HT-29 (cell line): ENCODE data around the gene WIPI1. TPM values are rescaled to one million over a fixed set of nuclear protein-coding genes. Genes with fewer than 3 reads are reported as not detected.

ENCODE experiments used
- DNase-seq: peaks from one replicate; pipeline ENCODE4 v3.0.0-alpha.2; 2015; ENCODE audit warnings: low spot score
- total RNA-seq: library from RNA; depleted of rRNA; stranded (reverse); fragments of >200 nt; shearing (Covaris generic); gene quantifications from 2 replicates; pipeline ENCODE4 v1.2.3, GENCODE V29; 2014

Gene WIPI1
- total RNA-seq, 1 experiment from 2014 or later, result 7.3 TPM

DNA sequence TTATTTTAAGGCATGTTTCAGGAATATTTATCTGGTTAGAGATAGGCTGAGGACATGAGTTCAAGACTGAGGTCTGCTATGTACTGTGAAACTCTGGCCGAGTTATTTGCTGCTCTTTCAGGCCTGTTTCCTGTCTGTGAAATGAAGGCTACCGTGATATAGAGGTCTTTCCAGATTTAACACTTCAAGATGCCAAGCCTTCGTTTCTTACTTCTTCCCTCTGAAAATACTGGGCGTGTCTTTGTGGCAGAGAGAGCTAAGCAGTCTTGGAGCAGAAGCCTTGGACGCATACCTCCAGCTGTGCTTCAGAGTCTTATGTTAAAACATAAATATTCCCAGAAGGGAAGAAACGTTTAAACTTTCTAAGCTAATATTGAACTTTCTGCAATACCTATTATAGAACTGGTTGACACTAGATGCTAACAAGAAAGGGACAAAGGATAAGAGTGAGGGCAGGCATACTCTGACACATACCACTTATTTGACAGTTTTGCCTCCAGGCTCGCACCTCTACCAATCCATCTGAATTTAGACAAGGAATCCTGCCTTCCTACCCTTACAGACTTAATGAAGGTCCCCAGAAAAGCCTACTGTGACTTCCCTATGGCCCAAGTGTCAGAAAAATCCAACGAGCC, 17.5 kb downstream of the WIPI1 start:
- no peak for DNase-seq

DNA sequence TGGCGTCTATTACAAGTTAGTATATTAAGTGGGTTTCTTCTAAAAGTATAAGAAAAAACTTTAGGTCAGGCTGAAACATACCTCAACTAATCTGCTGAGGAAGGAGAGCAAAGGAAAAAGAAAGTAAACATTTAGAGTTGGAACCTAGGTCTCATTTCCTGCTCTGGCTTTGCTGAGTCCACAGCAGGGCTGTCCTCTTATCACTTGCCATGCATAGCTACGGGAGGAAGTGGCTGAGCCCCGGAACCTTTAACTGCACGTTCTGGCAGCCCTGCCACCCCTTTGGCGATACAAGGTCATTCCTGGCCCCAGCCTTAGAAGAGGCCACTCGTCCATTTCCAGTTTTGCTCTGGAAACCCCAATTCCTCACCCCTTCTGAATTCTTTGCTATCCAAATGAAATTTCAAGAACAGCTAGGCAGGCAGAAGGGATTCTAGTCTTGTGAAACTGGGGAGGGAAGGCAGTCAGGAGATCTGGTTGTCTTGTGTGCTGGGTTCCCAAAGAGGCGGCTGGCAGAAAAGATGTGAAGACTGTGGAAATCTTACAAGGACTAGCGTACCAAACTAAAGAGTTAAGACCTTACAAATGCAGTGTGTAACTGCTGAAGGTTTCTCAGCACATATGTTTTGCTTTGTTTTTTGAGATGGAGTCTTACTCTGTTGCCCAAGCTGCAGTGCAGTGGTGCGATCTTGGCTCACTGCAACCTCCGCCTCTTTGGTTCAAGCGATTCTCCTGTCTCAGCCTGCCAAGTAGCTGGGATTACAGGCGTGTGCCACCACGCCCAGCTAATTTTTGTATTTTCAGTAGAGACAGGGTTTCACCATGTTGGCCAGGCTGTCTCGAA, 19.1 kb downstream of the WIPI1 start:
- peak; percentile 63 for DNase-seq

DNA sequence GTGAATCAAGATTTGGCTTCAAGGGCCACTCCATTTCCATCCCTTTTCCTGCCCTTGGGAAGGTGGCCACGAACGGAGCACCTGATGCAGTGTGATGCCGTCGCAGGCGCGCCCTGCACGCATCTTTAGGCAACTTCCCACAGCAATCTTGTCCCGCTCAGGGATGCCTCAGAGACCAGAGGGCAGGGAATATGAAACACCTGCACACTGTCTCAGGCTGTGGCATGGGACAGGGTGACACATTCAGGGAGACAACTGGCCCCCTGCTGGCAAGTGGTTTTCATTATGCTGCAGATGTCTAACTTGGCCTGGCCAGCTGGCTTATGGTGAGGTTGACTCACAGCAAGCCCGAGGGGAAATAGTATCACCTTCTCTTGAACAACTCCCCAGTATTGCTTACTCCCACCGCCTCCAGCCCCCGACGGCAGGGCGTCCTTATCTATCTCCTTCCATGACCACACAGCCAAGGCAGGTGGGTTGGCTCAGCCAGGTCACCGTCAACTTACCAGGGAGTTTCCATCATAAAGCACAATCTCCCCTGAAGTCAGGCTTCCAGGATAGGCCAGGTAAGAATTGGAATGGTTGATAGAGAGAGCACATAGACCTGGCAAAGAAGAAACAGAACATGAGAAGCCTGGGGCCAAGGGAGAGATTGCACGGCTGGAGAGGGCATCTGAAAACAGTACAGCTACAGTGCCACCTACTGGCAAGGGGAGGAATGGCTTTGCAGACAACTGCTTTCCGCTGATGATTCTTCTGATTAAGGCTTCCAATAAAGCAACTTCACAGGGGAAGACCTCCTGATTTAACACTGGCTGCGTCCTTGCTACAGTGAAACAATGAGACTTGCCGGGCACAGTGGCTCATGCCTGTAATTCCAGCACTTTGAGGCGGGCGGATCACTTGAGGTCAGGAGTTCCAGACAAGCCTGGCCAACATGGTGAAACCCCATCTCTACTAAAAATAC, 21.1 kb downstream of the WIPI1 start:
- DNase-seq, result peak; percentile 90

DNA sequence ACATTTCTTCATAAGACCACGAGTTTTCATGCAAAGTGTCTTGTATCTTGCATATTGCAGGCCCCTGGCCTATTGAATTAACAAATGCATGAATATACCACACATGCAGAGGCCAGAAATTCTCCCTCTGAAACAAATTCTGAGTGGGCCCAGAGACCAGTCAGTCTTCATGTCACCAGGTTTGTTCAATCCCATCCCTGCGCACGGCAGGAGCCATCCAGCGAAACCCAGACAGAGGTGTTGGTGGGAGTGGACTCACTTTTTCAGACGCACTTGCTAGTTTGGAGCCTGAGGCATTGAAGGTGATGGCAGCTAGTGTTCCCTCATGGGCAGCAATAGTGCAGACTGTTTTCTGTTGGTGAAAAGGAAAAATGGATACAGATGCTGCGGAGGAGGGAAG, 21.9 kb downstream of the WIPI1 start:
- no peak for DNase-seq

DNA sequence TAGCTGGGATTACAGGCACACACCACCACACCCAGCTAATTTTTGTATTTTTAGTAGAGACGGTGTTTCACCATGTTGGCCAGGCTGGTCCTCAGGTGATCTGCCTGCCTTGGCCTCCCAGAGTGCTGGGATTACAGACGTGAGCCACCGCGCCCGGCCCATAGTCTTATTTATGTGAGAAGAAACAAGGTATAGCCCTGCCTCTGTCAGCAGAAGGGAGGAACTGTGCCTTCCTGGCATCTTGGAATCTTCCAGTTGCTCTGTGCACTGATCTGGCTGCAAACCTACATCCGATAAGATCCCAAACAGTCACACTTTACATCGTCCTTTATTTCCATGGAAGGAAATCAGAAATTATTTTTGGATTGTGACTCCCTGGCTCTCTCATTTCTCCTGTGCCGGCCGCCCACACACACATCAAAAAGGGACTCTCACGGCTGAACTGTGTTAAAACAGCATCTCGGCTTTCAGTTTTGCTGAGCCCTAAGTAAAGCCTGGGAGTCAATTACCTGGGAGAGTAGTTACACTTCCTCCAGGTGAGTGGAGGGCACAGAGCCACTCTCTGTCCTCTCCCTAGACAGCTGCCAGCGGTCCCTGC, 23.3 kb downstream of the WIPI1 start:
- no peak for DNase-seq

DNA sequence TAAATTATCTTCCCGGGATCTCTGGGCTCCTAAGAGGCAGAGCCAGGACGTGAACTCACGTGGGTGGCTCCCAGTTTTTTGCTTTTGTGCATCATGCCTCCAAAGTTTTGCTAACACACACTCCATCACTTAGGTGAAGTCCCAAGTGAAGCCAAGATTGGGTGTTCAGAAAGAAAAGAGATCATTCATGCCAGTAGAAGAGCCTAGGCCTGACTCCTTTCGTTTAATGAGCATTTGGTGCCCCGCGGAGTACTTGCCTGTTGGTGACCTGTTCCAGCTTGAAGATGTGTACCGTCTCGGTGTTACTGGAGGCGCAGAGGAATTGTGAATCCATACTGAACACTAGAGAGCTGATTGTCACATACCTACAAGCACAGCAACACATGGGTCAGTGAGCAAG, 24.1 kb downstream of the WIPI1 start:
- DNase-seq, result no peak

DNA sequence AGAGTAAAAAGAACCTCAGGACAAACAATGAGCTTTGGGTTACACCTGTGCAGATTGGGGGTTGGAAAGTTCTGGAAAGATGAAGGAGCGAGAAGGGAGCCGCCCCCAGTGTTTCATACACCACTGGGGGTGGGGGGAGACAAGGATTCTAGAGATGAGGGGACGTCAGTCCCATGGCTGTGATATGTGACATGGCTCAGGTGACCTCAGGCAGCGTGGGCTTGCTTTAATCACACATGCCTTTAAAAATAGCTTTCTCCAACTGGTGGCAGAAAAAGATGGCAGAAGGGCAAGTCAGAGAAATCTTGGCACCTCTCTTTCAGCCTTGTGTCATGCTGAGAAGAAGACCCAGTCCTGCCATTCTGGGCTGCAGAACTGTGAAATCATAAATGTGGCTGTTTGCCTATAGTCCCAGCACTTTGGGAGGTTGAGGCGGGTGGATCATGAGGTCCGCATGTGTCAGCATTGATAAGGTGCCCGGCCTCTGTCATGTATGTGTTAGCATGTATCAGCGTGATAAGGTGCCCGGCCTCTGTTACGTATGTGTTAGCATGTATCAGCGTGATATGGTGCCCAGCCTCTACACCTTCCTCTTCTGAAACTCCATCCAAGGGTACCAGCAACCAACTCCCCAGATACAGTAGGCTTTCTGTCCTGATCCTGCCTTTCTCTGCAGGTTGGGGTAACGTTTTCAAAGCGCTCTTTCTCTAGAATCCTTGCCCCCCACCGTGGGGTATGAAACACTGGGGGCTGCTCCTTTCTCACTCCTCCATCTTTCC, 25.0 kb downstream of the WIPI1 start:
- no peak for DNase-seq

DNA sequence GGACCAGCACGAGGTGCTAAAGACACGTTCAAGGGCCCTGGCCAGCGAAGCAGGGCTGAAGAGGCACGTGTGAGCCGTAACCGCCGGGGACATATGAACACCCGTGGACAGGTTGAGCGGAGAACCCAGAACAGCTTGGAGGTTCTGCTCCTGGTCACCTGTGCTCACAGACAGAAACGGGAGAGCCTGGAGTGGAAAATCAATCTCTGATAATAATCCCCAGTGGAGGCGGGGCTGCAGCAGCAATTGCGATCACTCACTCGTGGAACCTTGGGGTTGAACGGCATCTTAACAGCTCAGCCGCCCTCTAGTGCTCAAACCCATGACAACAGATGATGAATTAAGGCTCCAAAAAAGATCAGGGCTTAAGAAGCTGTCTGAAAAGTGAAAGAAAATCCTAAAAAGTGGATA, 25.6 kb downstream of the WIPI1 start:
- peak; percentile 48 for DNase-seq

DNA sequence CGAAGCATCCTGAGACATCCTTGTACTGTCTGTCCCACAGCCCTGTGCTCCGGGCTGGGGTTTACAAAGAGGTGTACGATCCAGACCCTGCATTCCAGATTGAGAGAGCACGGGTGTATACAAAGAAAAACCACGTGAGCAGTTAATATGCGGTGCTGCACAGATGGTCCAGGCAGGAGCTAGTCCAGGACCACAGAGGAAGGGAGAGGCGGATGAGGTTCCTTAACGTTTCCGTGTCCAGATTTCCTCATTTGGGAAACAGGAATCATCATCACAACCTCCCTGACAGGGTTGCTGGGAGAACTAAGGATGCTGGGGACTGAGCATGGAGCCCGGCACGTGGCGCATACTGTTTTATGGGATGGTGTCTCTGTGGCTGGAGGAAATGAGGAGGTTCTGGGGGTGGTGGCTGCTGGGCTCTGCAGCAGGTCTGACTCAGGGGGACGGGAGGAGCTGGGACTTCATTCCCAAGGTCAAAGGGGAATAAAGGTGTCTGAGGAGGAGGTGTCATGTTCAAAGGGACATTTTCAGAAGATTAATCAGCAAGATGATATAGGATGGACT, 26.2 kb downstream of the WIPI1 start:
- DNase-seq, result no peak

DNA sequence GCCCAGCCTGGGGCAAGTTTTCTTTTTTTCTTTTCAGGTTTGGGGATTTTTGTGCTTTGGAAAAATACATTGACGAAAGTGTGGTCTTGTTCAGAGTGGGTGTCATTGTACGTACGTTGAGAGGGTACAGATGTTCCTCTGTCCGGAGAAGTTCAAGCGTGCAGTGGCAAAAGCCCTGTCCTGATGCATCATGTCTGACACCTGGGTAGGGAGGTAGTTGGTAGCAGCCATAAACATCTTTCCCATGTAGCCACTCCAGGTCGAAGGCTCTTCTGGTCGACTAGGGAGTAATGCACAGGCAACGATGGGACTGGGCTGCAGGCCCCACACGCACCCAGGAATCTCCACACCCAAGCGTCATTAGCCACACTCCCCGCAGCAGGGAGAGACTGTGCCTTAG, 27.4 kb downstream of the WIPI1 start:
- no peak for DNase-seq

DNA sequence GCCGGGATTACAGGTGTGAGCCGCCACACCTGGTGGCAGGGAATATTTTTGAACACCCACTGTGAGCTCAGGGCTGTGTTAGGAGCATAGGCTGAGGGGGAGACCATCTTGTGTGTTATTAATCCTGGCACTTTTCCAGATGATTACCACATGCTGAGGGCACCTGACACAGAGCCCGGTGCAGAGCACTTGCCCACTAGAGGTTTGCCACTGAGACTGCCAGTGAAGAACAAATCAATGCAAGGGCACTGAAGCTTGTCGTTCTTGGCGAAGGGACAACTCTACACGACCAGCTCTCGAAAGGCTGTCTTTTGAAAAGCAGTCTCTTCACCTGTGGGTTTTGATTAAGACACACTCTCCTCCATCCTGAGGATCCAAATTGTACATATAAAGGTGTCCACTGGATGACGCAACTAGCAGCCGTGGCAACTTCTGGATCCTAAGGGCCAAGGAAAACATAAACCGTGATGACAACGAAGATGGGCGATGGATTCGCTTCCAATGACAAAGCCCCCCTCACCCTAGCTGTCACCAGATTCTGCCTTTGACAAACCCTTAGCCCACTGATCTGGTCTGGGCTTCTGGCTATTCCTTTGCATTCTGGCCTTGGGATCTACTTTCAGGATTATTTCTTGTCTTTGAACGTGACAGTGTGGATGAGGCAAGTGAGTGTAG, 28.7 kb downstream of the WIPI1 start:
- DNase-seq, result no peak

DNA sequence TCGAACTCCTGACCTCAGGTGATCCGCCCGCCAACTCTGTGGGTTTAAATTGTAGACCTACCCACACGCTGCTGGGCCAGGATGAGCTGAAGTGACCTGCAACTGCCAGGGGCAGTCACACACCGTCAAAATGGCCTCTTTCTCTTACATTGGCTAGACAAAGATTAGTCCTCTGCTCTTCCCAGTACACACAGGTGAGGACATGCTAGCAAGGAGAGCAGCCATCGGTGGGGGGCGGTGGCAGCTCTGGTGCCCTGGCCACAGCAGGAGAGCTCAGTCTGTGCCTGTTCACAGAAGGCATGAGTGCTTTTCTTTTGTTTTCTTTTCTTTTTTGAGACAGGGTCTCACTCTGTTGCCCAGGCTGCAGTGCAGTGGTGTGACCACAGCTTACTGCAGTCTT, 29.7 kb downstream of the WIPI1 start:
- no peak for DNase-seq

DNA sequence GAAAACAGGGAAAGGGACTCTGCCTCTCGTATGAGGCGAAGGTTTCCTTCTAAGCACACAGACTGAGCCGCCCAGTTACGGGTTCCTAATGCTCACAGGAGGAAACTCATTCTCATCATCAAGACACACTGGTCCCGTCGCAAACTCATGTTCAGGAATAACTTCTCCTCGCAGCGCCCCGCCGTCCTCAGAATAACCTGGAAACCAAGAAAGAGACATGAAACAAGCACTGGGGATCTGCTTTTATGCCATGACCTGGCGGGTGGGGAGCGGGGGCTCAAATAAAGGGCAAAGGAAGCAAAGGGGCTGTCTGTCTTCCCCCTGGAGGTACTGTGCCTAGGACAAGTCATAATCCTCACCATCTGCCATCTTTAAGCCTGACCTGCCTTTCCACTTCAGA, 31.3 kb downstream of the WIPI1 start:
- DNase-seq, result no peak

DNA sequence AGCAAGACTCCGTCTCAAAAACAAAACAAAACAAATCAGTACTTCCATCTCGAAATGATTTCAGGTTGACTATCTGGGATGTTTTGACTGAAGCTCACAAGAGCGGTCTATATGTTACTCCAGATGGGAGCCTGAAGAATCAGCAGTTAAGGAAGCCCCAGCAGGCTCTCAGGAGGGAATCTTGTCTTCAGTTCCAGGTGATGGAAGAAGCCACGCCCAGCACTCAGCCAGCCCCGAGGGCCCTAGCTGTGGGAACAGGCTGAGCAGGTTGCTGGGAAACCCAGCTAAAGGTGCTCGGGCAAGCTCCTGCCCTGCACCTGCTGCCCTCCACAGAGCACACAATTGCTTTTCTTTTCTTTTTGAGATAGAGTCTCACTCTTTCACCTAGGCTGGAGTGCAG, 32.4 kb downstream of the WIPI1 start:
- no peak for DNase-seq

DNA sequence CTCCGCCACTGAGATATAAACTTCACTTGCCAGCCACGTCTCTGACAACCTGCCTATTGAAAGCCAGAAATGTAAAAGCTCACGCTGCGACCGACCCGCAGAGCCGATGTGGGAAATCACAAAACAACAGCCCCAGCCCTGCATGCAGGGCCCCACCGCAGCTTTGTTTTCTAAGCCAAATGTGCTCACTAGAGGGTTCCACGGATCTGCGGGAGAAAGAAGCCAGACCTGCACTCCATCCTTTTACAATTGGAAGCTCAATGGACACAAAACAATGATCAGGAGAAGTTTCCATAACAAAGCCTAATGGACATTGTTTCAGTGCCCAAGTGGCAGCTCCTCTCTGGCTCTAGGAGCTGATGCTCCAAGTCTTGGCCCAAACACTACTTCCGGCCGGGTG, 33.1 kb downstream of the WIPI1 start:
- DNase-seq, result no peak

DNA sequence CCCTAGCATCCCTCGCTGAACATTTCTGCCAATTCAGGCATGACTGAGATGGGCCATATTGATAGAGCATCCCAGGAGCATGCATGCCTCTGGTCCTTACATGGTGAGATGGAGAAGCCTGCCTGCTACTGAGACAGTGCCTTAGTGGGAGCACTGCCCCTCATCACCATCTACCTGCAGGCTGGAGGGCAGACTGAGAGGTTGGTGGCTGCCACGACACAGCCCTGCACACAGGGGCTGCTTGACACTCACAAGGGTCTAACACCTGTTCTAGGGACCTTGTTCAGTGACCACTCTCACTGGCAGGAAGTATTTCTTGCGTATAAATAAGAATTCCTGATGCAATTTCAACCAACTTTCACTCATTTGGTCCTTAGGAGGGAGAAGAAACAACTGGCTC, 34.0 kb downstream of the WIPI1 start:
- DNase-seq, result no peak

DNA sequence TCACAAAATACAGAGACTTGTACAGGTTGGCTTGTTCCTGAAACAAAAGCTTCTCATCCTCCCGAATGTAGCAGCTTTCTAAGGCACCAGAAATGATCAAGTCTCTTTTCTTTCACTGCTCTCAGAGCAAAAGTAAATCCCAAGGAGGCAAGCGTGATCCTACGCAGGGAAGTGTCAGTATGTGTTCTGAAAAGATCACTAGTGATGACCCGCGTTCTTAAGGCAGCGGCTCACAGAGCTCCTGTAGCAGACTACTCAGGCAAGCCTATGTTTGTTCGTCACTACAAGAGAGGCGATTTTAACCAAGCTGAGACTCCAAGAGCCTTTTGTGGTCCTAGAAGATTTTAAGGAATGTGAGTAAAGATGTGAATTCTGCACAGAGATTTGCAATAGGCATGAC, 34.5 kb downstream of the WIPI1 start:
- DNase-seq, result no peak

DNA sequence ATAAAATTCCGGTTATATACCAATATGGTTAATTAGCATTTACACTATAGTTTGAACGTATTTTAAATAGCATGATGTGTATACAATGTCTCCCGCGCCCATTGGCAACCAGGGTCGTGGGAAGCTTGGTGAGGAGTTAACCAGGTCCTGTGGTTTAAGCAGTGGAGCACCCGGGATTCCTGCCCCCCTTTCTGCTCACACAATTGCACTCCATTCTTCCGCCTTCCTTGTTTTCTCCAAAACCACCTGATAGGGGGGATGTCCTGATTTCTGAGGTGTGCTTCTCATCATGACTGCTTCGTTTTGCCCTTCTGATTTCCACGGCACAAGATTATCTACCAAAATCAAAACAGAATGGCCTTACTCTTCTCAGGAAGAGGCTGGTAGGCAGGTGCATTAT, 35.8 kb downstream of the WIPI1 start:
- DNase-seq, result no peak

DNA sequence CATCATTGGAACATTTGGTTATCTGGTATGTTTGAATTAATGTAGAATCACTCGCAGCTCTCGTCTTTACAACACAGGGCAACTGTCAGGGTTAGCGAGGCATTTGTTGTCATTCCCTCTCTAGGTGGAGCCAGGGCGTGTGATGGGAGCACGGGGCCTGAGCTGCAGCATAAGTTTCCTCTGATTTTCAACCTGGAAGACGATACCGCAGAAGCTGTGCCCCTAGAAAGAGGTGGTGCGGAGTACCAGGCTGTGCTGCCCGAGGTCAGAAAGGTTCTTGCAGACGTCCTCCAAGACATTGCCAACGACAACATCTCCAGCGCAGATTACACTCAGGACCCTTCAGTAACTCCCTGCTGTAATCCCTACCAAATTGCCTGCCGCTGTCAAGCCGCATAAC, 37.2 kb downstream of the WIPI1 start:
- DNase-seq, result no peak

DNA sequence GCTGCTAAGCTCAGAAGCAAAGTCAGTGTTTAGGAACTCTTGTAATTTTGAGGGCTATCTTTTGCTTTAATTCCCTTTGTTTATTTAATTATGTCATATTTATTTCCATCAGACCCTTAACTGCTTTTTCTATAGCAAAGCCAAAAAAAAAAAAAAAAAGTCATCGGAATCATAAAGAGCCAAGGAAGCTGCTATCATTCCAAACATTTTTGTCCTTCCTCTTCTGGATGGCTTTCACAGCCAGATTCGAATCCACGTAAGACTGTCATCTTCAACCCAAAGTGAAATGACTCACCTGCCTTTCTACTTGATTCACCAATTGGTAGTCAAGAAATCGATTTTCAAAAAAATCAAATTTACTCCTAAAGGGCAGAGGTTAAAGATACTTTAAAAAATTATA, 38.4 kb downstream of the WIPI1 start:
- DNase-seq, result no peak
